HEK293 (cell line): ENCODE measurements around the gene GPR89A.

Source experiments
- TSHZ1 ChIP-seq: fragments of 450-650 bp; formaldehyde crosslinking; IDR thresholded peaks from 2 replicates; pipeline ENCODE4 v1.5.1; 2016; ENCODE audit warnings: missing biosample characterization, missing genetic modification characterization, borderline replicate concordance
- ZBTB20 ChIP-seq: fragments of 450-650 bp; formaldehyde crosslinking; IDR thresholded peaks from 2 replicates; pipeline ENCODE4 v1.5.1; 2016; ENCODE audit warnings: missing biosample characterization, missing genetic modification characterization
- ZBTB26 ChIP-seq: fragments of 450-650 bp; formaldehyde crosslinking; optimal IDR thresholded peaks from 2 replicates; pipeline ENCODE3; 2016; ENCODE audit warnings: missing biosample characterization, mild to moderate bottlenecking, missing genetic modification characterization
- ZNF112 ChIP-seq: fragments of 450-650 bp; formaldehyde crosslinking; IDR thresholded peaks from 2 replicates; pipeline ENCODE4 v1.5.0; 2017; ENCODE audit warnings: missing biosample characterization, missing genetic modification characterization
- ZNF2 ChIP-seq: fragments of 450-650 bp; formaldehyde crosslinking; IDR thresholded peaks from 2 replicates; pipeline ENCODE4 v1.5.1; 2016; ENCODE audit warnings: missing biosample characterization, missing genetic modification characterization
- ZNF24 ChIP-seq: fragments of 450-650 bp; formaldehyde crosslinking; IDR thresholded peaks from 2 replicates; pipeline ENCODE4 v1.5.1; 2016; ENCODE audit warnings: missing biosample characterization, missing genetic modification characterization
- ZNF341 ChIP-seq: fragments of 450-650 bp; formaldehyde crosslinking; IDR thresholded peaks from 2 replicates; pipeline ENCODE4; 2016; ENCODE audit warnings: low read depth, missing biosample characterization, missing genetic modification characterization
- ZNF37A ChIP-seq: fragments of 450-650 bp; IDR thresholded peaks from 2 replicates; pipeline ENCODE4 v1.5.1; 2018; ENCODE audit warnings: missing biosample characterization, missing genetic modification characterization
- ZNF621 ChIP-seq: fragments of 450-650 bp; formaldehyde crosslinking; IDR thresholded peaks from 2 replicates; pipeline ENCODE4 v1.5.1; 2017; ENCODE audit warnings: missing biosample characterization, missing genetic modification characterization
- ZNF654 ChIP-seq: fragments of 450-650 bp; formaldehyde crosslinking; IDR thresholded peaks from 2 replicates; pipeline ENCODE4 v1.5.1; 2016; ENCODE audit warnings: low read depth, missing biosample characterization, missing genetic modification characterization
- ZNF664 ChIP-seq: fragments of 450-650 bp; formaldehyde crosslinking; IDR thresholded peaks from 2 replicates; pipeline ENCODE4 v1.5.1; 2016; ENCODE audit warnings: missing biosample characterization, missing genetic modification characterization
- ZSCAN18 ChIP-seq: fragments of 450-650 bp; formaldehyde crosslinking; IDR thresholded peaks from 2 replicates; pipeline ENCODE4 v1.5.1; 2016; ENCODE audit warnings: missing biosample characterization, missing genetic modification characterization
- TF ChIP-seq, protein P1 (sequence below): fragments of 450-650 bp; formaldehyde crosslinking; IDR thresholded peaks from 2 replicates; pipeline ENCODE4 v1.5.1; 2016; ENCODE audit warnings: missing biosample characterization, missing genetic modification characterization

- TF ChIP-seq ZNF341 (tag by site-specific recombination): no peak
- no peak for TF ChIP-seq ZNF2 (tag by site-specific recombination)
- TF ChIP-seq ZNF621 (tag by site-specific recombination): no peak
- TF ChIP-seq ZSCAN18 (tag by site-specific recombination): no peak
- TF ChIP-seq ZBTB26 (tag by site-specific recombination): no peak
- TF ChIP-seq TSHZ1 (tag by site-specific recombination): no peak
- TF ChIP-seq ZNF37A (tag by site-specific recombination): no peak
- TF ChIP-seq ZBTB20 (tag by site-specific recombination): no peak
- no peak for TF ChIP-seq ZNF664 (tag by site-specific recombination)
- TF ChIP-seq ZNF654 (tag by site-specific recombination): no peak
- TF ChIP-seq, protein P1, sequence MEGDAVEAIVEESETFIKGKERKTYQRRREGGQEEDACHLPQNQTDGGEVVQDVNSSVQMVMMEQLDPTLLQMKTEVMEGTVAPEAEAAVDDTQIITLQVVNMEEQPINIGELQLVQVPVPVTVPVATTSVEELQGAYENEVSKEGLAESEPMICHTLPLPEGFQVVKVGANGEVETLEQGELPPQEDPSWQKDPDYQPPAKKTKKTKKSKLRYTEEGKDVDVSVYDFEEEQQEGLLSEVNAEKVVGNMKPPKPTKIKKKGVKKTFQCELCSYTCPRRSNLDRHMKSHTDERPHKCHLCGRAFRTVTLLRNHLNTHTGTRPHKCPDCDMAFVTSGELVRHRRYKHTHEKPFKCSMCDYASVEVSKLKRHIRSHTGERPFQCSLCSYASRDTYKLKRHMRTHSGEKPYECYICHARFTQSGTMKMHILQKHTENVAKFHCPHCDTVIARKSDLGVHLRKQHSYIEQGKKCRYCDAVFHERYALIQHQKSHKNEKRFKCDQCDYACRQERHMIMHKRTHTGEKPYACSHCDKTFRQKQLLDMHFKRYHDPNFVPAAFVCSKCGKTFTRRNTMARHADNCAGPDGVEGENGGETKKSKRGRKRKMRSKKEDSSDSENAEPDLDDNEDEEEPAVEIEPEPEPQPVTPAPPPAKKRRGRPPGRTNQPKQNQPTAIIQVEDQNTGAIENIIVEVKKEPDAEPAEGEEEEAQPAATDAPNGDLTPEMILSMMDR: no peak
- TF ChIP-seq ZNF24: no peak
- TF ChIP-seq ZNF112 (tag by site-specific recombination): no peak
Measured at GRCh38 chr1:145689922-145690321, 82.1 kb downstream of the GPR89A start.
